GM12878 (cell line): ENCODE results near the gene COL18A1. TPM values are rescaled to one million over a fixed set of nuclear protein-coding genes. Genes with fewer than 3 reads are reported as not detected.

ENCODE experiments used
- CREM ChIP-seq: IDR thresholded peaks from 2 replicates; pipeline ENCODE4 v1.6.1; 2014; ENCODE audit warnings: antibody characterized with exemption, low read depth
- CTCF ChIP-seq, 3 experiments: IDR thresholded peaks in 2 of 3; conservative IDR thresholded peaks in 1 of 3; 2 replicates each; pipeline ENCODE4 v1.5.1; 2011; ENCODE audit warnings: low read depth in 3 of 3, low read length in 3 of 3, mild to moderate bottlenecking in 3 of 3, control low read depth in 2 of 3, moderate library complexity in 2 of 3, inconsistent platforms in 1 of 3, mixed read lengths in 1 of 3; ENCODE audit not compliant: control insufficient read depth in 2 of 3, insufficient read depth in 1 of 3; ENCODE audit errors: extremely low read depth in 1 of 3
- E2F4 ChIP-seq: IDR thresholded peaks from 2 replicates; pipeline ENCODE4 v1.6.1; 2012; ENCODE audit warnings: low read depth, low read length, improper control_type of control experiment
- ELK1 ChIP-seq: IDR thresholded peaks from 2 replicates; pipeline ENCODE4 v1.6.1; 2012; ENCODE audit warnings: low read depth, low read length, improper control_type of control experiment
- ETV6 ChIP-seq, 2 experiments: fragments of 450-650 bp in 1 of 2; IDR thresholded peaks in 1 of 2; conservative IDR thresholded peaks in 1 of 2; 2 replicates each; pipeline ENCODE4 v1.6.1; 2014; ENCODE audit warnings: antibody characterized with exemption in 1 of 2, borderline replicate concordance in 1 of 2, low read depth in 1 of 2, mild to moderate bottlenecking in 1 of 2, moderate library complexity in 1 of 2
- GATAD2B ChIP-seq: fragments of 450-650 bp; conservative IDR thresholded peaks from 2 replicates; pipeline ENCODE4 v1.6.1; 2017; ENCODE audit warnings: low read depth, mild to moderate bottlenecking, moderate library complexity
- IKZF1 ChIP-seq: fragments of 450-650 bp; conservative IDR thresholded peaks from 2 replicates; pipeline ENCODE4 v1.6.1; 2017; ENCODE audit warnings: antibody characterized with exemption, mild to moderate bottlenecking
- JUNB ChIP-seq: IDR thresholded peaks from 2 replicates; pipeline ENCODE4 v1.6.1; 2016; ENCODE audit warnings: antibody characterized with exemption, mild to moderate bottlenecking
- MLLT1 ChIP-seq: fragments of 450-650 bp; IDR thresholded peaks from 2 replicates; pipeline ENCODE4 v1.6.1; 2016; ENCODE audit warnings: mild to moderate bottlenecking
- NBN ChIP-seq: fragments of 450-650 bp; IDR thresholded peaks from 2 replicates; pipeline ENCODE4 v1.6.1; 2016
- NFXL1 ChIP-seq: fragments of 450-650 bp; IDR thresholded peaks from 2 replicates; pipeline ENCODE4 v1.6.1; 2017; ENCODE audit warnings: antibody characterized with exemption, mild to moderate bottlenecking, borderline replicate concordance
- NKRF ChIP-seq: fragments of 450-650 bp; conservative IDR thresholded peaks from 2 replicates; pipeline ENCODE4 v1.6.1; 2017; ENCODE audit warnings: mild to moderate bottlenecking, moderate library complexity
- PML ChIP-seq: IDR thresholded peaks from 2 replicates; pipeline ENCODE4 v1.6.1; 2012; ENCODE audit warnings: low read length, inconsistent platforms
- POLR2AphosphoS5 ChIP-seq: IDR thresholded peaks from 2 replicates; pipeline ENCODE4 v1.6.1; 2011; ENCODE audit warnings: mild to moderate bottlenecking, low read length, inconsistent platforms
- RCOR1 ChIP-seq: conservative IDR thresholded peaks from 2 replicates; pipeline ENCODE4 v1.6.1; 2012; ENCODE audit warnings: low read depth, low read length, improper control_type of control experiment
- RFX5 ChIP-seq: IDR thresholded peaks from 2 replicates; pipeline ENCODE4 v1.6.1; 2011; ENCODE audit warnings: low read depth, low read length, improper control_type of control experiment
- SMAD1 ChIP-seq: fragments of 450-650 bp; IDR thresholded peaks from 2 replicates; pipeline ENCODE4 v1.6.1; 2018; ENCODE audit warnings: mild to moderate bottlenecking, low read depth; ENCODE audit not compliant: partially characterized antibody
- SMC3 ChIP-seq: IDR thresholded peaks from 2 replicates; pipeline ENCODE4 v1.6.1; 2011; ENCODE audit warnings: low read length, improper control_type of control experiment, borderline replicate concordance
- SREBF1 ChIP-seq: IDR thresholded peaks from 2 replicates; pipeline ENCODE4 v1.6.1; 2012; ENCODE audit warnings: mild to moderate bottlenecking, low read length
- USF2 ChIP-seq: IDR thresholded peaks from 2 replicates; pipeline ENCODE4 v1.6.1; 2011; ENCODE audit warnings: low read depth, low read length, improper control_type of control experiment, borderline replicate concordance
- WRNIP1 ChIP-seq: IDR thresholded peaks from 2 replicates; pipeline ENCODE4 v1.6.1; 2011; ENCODE audit warnings: low read depth, low read length, improper control_type of control experiment, borderline replicate concordance
- polyA plus RNA-seq, 11 experiments: library from polyadenylated mRNA; depleted of rRNA in 4 of 11; unstranded in 6 of 11; stranded (reverse) in 5 of 11; fragments of >200 nt; fragmentation: Nextera tagmentation in 4 of 11; fragmentation: Illumina TruSeq in 1 of 11; extraction: Ambion mirVana in 4 of 11; extraction: Trizol in 1 of 11; gene quantifications; 1 replicate in 1 of 11; 2 replicates in 10 of 11; pipeline versions ENCODE4 v1.2.1 to v1.2.3, GENCODE V29; 2011 to 2016; ENCODE audit warnings: inconsistent platforms in 2 of 11, missing spikeins in 2 of 11, low read depth in 1 of 11
- total RNA-seq, 4 experiments: library from RNA; depleted of rRNA in 3 of 4; stranded (reverse); fragments of >200 nt in 3 of 4; fragmentation: Illumina TruSeq in 1 of 4; extraction: Trizol in 1 of 4; gene quantifications; 2 replicates each; pipeline versions ENCODE4 v1.2.1 to v1.2.3, GENCODE V29; 2013 to 2021

COL18A1 gene
- total and polyA plus RNA-seq, 10 of the 15 experiments (the other 5 are each of a cell fraction or from before 2014, with no cell fraction given) = under 0.01 to 0.49 (median 0.09) TPM; not detected in 3

- TF ChIP-seq NFXL1 (no peak), RFX5 (no peak), SREBF1 (no peak), WRNIP1 (no peak), POLR2AphosphoS5 (no peak; the same call in 1 of the 2 replicates), CREM (peak; percentile 96), JUNB (no peak), CTCF (IDR thresholded peaks at IDR 0.05 in 2 of 3, conservative IDR thresholded peaks at IDR 0.05 in 1 of 3; ENCODE audit: control insufficient read depth in 2 of 3, extremely low read depth in 1 of 3, insufficient read depth in 1 of 3, low read depth in 3 of 3, low read length in 3 of 3) (no peak), ETV6 (conservative IDR thresholded peaks at IDR 0.05 in 1 of 2, IDR thresholded peaks at IDR 0.05 in 1 of 2; ENCODE audit: borderline replicate concordance in 1 of 2, low read depth in 1 of 2) (no peak), RCOR1 (no peak), NKRF (peak; percentile 90), MLLT1 (no peak), E2F4 (no peak), PML (no peak), SMC3 (no peak), GATAD2B (peak; percentile 69), SMAD1 (no peak), NBN (0 out of 2 replicates have a peak, but pooled peaks have one; percentile 33), ELK1 (no peak), IKZF1 (peak; percentile 75), USF2 (no peak)
These were observed 136.5 kb downstream of the COL18A1 start (continued) for GRCh38 chr21:45541221-45542039.
